ENCODE measurements around the gene RNU6-1.

RNU6-1 gene

DNA sequence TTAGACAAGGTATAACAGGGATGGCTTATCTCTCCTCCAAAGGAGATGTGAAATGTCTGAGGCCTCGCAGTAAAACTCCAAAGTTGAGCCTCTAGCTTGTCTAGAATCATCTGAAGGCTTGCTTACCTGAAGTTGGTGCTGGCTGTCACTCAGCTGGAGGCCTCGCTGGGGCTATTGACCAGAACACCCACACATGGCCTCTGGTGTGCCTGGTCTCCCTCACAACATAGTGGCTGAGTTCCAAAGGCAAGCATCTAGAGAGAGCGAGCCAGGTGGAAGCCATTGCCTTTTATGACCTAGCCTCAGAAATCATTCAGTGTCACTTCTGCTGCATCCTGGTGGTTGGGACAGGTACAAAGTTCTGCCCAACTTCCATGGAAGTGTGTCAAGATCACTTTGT is 17.4 kb upstream of the RNU6-1 start:
- DNase-seq (ENCODE audit: low read depth) = no peak

DNA sequence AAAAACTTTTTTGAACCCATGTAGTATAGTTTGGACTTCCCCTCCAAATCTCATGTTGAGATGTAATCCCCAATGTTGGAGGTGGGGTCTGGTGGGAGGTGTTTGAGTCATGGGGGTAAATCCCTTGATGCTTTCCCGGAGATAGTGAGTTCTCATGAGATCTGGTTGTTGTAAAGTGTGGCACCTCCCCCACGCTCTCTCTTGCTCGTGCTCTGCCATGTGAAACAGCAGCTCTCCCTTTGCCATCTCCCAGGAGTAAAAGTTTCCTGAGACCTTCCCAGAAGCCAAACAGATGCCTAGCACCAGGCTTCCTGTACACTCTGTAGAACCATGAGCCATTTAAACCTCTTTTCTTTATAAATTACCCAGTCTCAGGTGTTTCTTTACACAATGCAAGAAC is 16.0 kb upstream of the RNU6-1 start:
- DNase-seq (ENCODE audit: low read depth) = no peak

DNA sequence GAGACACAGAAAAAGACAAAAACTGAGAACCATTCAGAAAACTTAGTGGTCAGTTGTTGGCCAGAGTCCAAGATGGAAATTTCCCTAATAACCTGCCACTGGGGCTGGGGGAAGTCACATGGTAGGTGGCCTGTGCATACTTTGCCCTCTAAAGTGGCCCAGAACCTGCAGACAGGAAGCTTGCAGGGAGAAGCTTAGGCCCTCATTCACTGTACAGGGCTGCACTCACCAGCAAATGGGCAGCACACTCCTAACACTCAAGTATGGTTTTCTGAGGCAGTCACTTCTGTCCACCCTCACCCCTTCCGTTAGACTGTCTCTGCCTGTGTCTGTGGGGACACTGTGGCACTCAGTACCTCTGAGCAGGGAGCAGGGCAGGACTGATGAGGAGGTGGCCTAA is 14.5 kb upstream of the RNU6-1 start:
- DNase-seq (ENCODE audit: low read depth) = no peak

DNA sequence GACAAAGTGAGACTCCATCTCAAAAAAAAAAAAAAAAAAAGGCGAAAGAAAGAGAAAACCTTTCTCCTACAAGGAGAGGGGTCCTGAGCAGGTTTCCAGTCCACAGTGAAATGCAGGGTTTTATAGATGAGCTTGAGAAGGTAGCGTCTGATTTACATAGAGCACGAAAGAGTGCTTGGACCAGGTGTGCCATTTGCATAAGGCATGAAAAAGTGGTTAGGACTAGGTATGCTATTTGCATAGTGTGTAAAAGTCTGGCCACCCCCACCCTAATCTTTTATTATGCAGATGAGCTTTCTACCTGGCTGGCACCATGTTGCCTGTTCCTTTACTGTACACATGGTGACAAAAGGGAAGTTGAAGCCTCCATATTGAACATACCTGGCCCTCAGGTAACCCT is 13.6 kb upstream of the RNU6-1 start:
- DNase-seq (ENCODE audit: low read depth) = no peak

GRCh38 chr15:67852418-67852817 is 12.6 kb upstream of the RNU6-1 start:
- DNase-seq (ENCODE audit: low read depth) = no peak

- no peak for DNase-seq (ENCODE audit: low read depth)
Observed at GRCh38 chr15:67850994-67851571, 11.2 kb upstream of the RNU6-1 start.

- DNase-seq (ENCODE audit: low read depth) = no peak
Observed at GRCh38 chr15:67850336-67850735, 10.5 kb upstream of the RNU6-1 start.

- DNase-seq (ENCODE audit: low read depth) = no peak
Observed at GRCh38 chr15:67849538-67849937, 9.7 kb upstream of the RNU6-1 start.

GRCh38 chr15:67845974-67846373 is 6.1 kb upstream of the RNU6-1 start:
- no peak for DNase-seq (ENCODE audit: low read depth)

GRCh38 chr15:67843571-67844387 is 3.9 kb upstream of the RNU6-1 start:
- no peak for DNase-seq (ENCODE audit: low read depth)

GRCh38 chr15:67843092-67843501 is 3.3 kb upstream of the RNU6-1 start:
- no peak for DNase-seq (ENCODE audit: low read depth)

DNA sequence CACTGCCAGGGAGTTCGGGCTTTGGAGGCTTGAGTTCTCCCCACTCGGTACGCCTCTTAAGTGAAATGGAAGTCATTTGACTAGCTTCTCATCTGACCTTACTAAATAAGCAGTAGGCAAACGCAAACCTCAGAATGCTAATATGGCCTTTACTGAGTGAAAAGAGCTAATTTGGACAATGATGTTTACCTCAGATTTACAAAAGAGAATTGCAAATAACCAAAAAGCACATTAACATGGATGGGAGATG is 1.6 kb upstream of the RNU6-1 start:
- no peak for DNase-seq (ENCODE audit: low read depth)

DNA sequence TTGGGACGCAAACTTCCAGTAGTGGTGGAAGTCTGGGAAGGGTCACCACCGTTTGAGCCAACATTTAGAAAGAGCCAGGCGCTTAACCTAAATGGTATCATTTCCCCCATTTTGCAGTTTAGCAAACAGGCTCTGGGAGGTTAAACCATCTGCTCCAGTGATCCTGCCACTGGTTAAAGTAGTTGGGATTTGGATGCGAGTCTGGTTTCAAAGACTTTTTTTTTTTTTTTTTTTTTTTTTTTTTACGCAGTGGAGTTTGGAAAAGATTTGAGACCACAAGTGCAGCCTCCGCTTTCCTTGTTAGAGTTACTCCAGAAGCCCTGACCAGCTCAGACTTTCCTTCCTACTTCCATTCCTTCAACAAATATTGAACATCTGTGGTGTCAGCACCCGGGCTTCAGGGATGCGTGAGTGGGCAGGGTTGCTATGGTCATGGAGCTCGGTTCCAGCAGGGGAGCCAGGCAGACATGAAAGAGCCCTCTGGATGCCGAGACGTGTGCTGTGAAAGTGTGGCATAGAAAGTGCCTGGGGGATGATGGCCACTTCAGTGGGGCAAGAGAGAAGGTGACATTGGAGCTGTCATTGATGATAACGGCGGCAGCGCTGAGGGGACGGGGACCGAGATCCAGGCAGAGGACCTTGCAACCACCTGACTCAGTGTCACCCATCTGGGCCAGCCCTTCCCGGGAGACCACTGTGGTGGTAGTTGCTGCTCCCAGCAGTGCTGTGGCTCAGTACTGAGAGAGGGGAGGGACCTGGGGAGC is 1.1 kb upstream of the RNU6-1 start:
- DNase-seq (ENCODE audit: low read depth) = no peak

- DNase-seq (ENCODE audit: low read depth) = no peak
Observed at GRCh38 chr15:67839499-67839928, 331 bp downstream of the RNU6-1 start.

DNA sequence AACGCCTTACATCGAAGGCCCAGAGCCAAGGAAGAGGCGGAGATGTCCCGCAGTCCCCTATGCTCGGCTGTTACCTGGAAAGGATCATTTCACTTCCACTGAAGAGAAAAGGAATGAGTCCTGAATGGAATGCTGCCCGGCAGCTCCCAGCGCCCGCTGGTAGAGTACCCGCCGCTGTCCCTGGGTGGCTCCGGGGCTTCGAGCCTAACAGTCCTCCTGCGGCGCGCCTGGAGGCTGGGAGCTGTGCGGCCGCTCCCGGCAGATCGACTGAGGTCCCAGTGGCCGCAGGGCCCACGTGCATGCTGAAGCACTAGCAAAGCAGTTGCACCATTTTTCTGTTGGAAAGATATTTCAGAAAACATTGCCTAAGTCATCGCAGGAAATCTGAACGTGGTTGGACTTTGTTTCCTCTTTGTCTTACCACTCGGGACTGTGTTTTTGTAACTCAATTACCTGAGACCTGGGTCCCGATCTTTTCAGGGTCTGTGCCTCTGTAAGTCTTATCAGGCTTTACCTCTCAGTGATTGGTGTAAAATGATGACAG is 984 bp downstream of the RNU6-1 start:
- no peak for DNase-seq (ENCODE audit: low read depth)

DNA sequence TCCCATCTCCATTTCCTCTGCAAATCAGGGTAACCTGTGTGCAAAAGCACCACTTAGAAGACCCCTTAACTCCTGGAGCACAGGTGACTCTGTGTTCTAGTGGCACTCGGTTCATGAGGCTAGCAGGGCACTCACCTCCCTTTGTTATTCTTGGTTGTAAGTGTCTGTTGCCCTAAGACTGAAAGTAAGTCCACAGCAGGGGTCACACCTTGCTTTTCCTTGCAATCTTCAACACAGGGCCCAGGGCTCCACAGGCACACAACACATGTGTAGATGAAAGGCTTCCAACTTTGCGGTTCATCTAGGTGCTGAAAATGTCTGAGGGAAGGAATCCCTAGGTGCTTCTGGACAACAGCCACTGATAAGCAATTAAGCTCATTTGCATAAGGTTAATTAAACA is 2.9 kb downstream of the RNU6-1 start:
- no peak for DNase-seq (ENCODE audit: low read depth)

DNA sequence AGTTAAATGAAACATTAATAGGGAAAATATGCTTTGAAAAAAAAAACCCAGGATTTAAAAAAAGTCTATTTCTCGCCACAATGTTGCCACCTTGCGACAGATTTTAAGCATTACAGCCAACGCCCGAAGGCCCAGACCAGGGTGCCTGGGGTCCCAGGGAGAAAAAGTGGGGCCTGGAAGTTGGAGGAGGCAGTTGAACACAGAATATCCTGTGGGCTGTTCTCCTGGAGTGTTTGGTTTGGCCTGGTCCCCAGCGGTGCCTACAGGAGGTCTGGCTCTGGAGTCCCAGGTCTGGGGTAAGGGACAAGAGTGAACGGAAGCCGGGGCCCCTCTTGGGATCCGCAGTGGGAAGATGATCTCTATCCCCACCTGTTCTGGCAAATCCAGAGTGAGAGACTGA is 3.4 kb downstream of the RNU6-1 start:
- no peak for DNase-seq (ENCODE audit: low read depth)

DNA sequence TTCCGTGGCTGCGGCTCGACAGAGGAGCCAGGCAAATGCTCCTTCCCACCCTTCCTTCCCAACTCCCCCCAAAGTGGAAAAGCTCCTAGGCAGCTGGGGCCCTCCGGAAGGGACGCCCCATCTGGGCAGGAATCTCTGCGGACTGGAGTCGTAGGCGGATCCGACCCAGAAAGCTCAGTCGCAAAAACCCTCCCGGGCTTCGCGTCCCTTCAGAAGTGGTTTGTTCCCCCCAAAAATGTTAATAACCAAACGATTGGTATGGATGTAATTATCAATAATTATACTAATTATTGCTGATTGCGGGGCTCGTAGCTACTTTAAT is 3.8 kb downstream of the RNU6-1 start:
- DNase-seq (ENCODE audit: low read depth) = no peak

- no peak for DNase-seq (ENCODE audit: low read depth)
Observed at GRCh38 chr15:67835297-67836133, 4.3 kb downstream of the RNU6-1 start.

- no peak for DNase-seq (ENCODE audit: low read depth)
Observed at GRCh38 chr15:67834581-67835296, 5.1 kb downstream of the RNU6-1 start.

DNA sequence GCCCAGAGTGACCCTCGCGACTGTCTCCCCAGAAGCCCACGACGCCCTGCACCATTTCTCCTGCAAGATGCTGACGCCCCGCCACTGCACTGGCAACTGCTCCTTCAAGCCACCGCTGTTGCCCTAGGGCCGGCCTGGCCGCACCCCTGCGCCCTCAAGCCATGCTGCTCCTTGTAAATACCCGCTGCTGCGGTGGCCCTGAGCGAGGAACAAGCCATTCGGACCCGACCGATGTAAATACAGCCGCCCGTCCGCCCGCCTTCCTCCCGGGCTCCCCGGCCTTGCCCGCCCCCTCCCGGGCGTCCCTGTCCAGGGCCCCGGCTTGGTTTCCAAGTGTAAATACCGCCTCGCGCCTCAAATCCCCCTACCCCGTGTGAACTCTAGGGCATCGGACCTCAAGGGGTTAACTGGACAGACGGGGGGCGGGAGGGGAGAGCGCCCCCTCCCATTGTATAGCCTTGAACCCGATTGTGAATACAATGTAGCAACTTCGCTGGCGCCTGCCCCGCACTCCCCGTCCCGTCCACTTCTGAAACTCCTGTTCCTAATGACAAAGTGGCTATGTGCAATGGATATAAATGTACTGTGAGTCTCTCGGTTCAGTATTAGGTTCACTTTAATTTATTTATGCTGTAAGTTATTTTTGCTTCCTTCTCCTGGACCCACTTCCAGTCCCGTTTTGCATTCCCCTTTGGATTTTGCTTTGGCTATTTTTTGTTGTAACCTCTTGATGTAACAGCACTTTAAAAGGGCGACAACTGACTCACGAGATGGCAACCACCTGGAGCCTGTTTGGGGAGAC is 5.9 kb downstream of the RNU6-1 start:
- DNase-seq (ENCODE audit: low read depth) = no peak
